CD4-positive, alpha-beta T cell (primary cell): Measurements from ENCODE around the gene ADGRG6. TPM values are rescaled to one million over a fixed set of nuclear protein-coding genes. Genes with fewer than 3 reads are reported as not detected.

ENCODE experiments used
- ATAC-seq: fragments of 200-7000 bp; cut with Tn5 transposase; one replicate; pipeline ENCODE4 v1.10.0; 2022; ENCODE audit warnings: mild to moderate bottlenecking; ENCODE audit not compliant: poor library complexity
- CTCF ChIA-PET: fragments of 350-600 bp; sonication (Branson Sonifier 250); formaldehyde crosslinking; loops from one replicate; lab custom pipeline; 2021; ENCODE audit warnings: antibody characterized with exemption, inconsistent platforms; lab: Charles Lee
- POLR2A ChIA-PET: fragments of 350-600 bp; sonication (Branson Sonifier 250); formaldehyde crosslinking; loops from one replicate; lab custom pipeline; 2021; ENCODE audit warnings: antibody characterized with exemption, inconsistent platforms; lab: Charles Lee
- DNase-seq, 14 experiments: peaks; one replicate each; pipeline ENCODE4 v3.0.0-alpha.2; 2013 to 2020; ENCODE audit warnings: mixed read lengths in 2 of 14
- H3K27ac ChIP-seq, 2 donors: one replicate each; pipeline versions ENCODE4 v1.5.1 to v1.7.0; 2013; ENCODE audit warnings: low read length in 2 of 2, low read depth in 1 of 2, mild to moderate bottlenecking in 1 of 2
- H3K27me3 ChIP-seq, 2 experiments: 1 replicate in 1 of 2; 2 replicates in 1 of 2; pipeline versions ENCODE4 v1.6.1 to v1.7.0; 2013; ENCODE audit warnings: low read length in 2 of 2, control low read depth in 1 of 2, mild to moderate bottlenecking in 1 of 2, moderate library complexity in 1 of 2; ENCODE audit not compliant: insufficient read depth in 2 of 2, control insufficient read depth in 1 of 2
- H3K36me3 ChIP-seq: one replicate; pipeline ENCODE4 v1.6.1; 2013; ENCODE audit warnings: low read length, control low read depth; ENCODE audit not compliant: insufficient read depth
- H3K4me1 ChIP-seq: one replicate; pipeline ENCODE4 v1.6.1; 2013; ENCODE audit warnings: low read length, control low read depth; ENCODE audit not compliant: insufficient read depth
- H3K4me3 ChIP-seq: one replicate; pipeline ENCODE4 v1.5.1; 2013; ENCODE audit warnings: mild to moderate bottlenecking, low read length, moderate library complexity
- H3K9me3 ChIP-seq, 2 experiments: 1 replicate in 1 of 2; 2 replicates in 1 of 2; pipeline versions ENCODE4 v1.6.1 to v1.7.0; 2013; ENCODE audit warnings: low read length in 2 of 2, mild to moderate bottlenecking in 2 of 2, control low read depth in 1 of 2, moderate library complexity in 1 of 2; ENCODE audit not compliant: control insufficient read depth in 1 of 2, insufficient read depth in 1 of 2
- H3K27ac Mint-ChIP-seq: one replicate; pipeline ENCODE4 v1.8.0; 2020; ENCODE audit warnings: mixed read lengths
- H3K27me3 Mint-ChIP-seq: one replicate; pipeline ENCODE4 v1.8.0; 2021; ENCODE audit warnings: mixed read lengths
- H3K36me3 Mint-ChIP-seq: one replicate; pipeline ENCODE4 v1.8.0; 2021; ENCODE audit warnings: low read depth, mixed read lengths
- H3K4me1 Mint-ChIP-seq: one replicate; pipeline ENCODE4 v1.8.0; 2021; ENCODE audit warnings: low read depth, mixed read lengths
- H3K4me3 Mint-ChIP-seq: one replicate; pipeline ENCODE4 v1.8.0; 2020; ENCODE audit warnings: mild to moderate bottlenecking, mixed read lengths
- H3K9me3 Mint-ChIP-seq: one replicate; pipeline ENCODE4 v1.8.0; 2020; ENCODE audit warnings: mixed read lengths
- intact Hi-C, 2 experiments: fragments of 100-400 bp; cut with DNase I in 1 of 2; cut with micrococcal nuclease in 1 of 2; formaldehyde crosslinking; loops; one replicate each; pipeline versions ENCODE4 v1.15.1 to v1.9.0; 2023 to 2025; cut with DNase I, micrococcal nuclease
- total RNA-seq, 174 experiments: library from RNA in 2 of 174; stranded (reverse) in 2 of 174; gene quantifications; one replicate each; pipeline ENCODE4 v1.2.3 and lab custom pipeline; 2021 to 2026
- TF ChIP-seq, protein P1 (sequence below): fragments of 200-600 bp; IDR thresholded peaks from one replicate; pipeline ENCODE4 v1.8.0; 2022; ENCODE audit warnings: antibody characterized with exemption, mild to moderate bottlenecking

ADGRG6 gene
- total RNA-seq, 2 experiments from 2014 or later: 0.31 to 0.63 TPM

DNA sequence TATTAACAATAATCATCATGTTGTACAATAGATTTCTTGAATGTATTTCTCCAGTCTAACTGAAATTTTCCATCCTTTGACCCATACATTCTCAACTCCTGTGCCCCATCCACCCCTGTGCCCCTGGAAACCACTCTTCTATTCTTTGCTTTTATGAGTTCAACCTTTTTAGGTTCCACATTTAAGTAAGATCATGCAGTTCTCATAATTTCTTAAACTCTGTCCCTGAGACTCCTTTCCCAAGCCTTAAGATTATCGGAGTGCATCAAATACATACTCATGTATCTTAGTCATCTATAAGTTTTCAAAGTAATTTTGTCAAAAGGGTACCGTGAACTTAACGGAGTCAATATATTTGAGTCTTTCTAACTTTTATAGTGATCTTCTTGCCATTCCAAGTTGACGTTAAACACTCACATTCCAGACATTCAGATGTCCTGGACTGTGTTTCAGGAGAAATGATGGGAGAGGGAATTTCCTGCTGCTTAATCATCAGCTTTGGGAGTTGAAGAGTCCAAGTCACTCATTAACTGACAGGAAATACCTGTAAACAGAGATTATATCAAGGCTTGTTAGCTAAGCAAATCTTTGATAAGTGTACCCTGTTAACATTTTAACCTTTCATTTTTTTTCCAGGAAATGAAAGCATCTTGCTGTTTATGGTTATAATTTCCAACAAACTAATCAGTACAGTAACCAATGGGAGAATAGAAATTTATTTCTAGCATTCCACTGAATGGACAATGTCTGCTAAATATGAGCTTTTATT lies 73.3 kb downstream of the ADGRG6 start:
- ATAC-seq: no peak
- Histone ChIP-seq H3K27me3 (no peaks in the 10 kb centered on the region), H3K4me3 (no peak overlapping the region), H3K4me1 (no peaks in the 10 kb centered on the region), H3K9me3 (no peaks in the 10 kb centered on the region), H3K36me3 (no peaks in the 10 kb centered on the region), H3K27ac (no peak overlapping the region)
- CTCF ChIA-PET: no interaction called here
- no peak for DNase-seq
- Mint-ChIP-seq H3K9me3 (no peaks in the 10 kb centered on the region), H3K27me3 (peaks cover 3% of the 10 kb centered on the region), H3K36me3 (no peaks in the 10 kb centered on the region), H3K4me1 (no peaks in the 10 kb centered on the region), H3K27ac (no peak overlapping the region), H3K4me3 (no peak overlapping the region)
- TF ChIP-seq, protein P1, sequence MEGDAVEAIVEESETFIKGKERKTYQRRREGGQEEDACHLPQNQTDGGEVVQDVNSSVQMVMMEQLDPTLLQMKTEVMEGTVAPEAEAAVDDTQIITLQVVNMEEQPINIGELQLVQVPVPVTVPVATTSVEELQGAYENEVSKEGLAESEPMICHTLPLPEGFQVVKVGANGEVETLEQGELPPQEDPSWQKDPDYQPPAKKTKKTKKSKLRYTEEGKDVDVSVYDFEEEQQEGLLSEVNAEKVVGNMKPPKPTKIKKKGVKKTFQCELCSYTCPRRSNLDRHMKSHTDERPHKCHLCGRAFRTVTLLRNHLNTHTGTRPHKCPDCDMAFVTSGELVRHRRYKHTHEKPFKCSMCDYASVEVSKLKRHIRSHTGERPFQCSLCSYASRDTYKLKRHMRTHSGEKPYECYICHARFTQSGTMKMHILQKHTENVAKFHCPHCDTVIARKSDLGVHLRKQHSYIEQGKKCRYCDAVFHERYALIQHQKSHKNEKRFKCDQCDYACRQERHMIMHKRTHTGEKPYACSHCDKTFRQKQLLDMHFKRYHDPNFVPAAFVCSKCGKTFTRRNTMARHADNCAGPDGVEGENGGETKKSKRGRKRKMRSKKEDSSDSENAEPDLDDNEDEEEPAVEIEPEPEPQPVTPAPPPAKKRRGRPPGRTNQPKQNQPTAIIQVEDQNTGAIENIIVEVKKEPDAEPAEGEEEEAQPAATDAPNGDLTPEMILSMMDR: no peak
- POLR2A ChIA-PET: no interaction called here
- intact Hi-C loops: loop anchor here in 1 of 2 experiments (10.0 kb wide), 1 partner anchor 1120 kb away; no protein-coding TSS in a partner anchor

DNA sequence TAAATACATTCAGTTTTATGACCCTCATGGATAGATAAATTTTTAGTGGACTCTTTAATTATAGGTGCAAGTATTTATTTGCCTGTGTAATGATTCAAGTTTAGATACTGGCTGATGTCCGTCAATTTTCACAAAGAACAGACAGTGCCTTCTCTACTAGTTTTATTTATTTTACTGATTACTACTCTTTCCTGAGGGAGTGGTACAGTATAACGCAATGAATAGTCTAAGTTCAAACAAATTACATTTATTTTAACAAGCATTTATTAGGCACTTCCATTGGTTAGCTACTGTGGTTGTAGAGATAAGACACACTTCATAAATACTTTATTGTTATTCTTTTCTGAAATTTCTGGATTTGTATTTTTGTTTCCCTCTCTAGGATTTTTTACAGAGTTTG lies 74.3 kb downstream of the ADGRG6 start:
- no peaks in the 10 kb centered on the region for H3K36me3 Mint-ChIP-seq

DNA sequence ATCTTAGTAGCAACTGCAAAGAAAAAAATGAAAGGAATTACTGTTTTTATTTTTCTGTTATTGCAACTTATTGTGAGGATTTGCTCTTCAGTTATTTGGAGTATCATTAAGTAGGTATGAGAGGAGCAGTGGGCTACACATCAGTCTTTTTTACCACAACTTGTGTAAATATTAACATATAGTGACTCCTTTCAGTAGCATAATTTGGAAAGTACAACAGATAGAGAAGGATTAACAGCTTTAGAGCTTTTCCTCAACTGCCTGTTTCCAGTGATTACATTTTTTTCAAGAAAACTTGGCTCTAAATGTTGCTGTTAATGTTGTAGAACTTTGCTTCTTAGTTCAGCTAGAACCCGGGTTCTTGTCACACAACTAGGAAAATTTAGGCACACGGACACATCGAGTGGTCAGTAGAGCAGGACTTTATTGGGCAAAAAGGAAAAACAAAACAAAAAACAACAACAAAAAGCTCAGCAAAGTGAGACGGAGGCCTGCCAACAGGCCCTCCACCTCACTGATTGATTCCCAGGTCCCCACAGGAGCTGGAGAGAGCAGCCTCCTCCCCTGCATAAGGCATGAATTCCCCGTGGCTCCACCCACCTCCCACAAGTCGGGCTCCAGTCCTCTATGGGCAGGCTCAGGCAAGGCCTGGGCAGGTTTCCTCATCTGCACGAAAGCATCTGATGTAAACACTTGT lies 75.1 kb downstream of the ADGRG6 start:
- DNase-seq (no peak), ATAC-seq (no peak)
- Histone ChIP-seq H3K36me3 (no peaks in the 10 kb centered on the region), H3K4me3 (no peak overlapping the region), H3K9me3 (no peaks in the 10 kb centered on the region), H3K4me1 (no peaks in the 10 kb centered on the region), H3K27ac (no peak overlapping the region), H3K27me3 (no peaks in the 10 kb centered on the region)
- intact Hi-C loops: loop anchor here in 1 of 2 experiments (10.0 kb wide), 1 partner anchor 1122 kb away; no protein-coding TSS in a partner anchor
- TF ChIP-seq, protein P1: no peak
- H3K4me3 Mint-ChIP-seq: no peak overlapping the region
- CTCF ChIA-PET: no interaction called here
- H3K36me3 Mint-ChIP-seq: no peaks in the 10 kb centered on the region
- POLR2A ChIA-PET: interaction anchor here (0.9 kb wide), 1 partner anchor 10 kb away, joined by 3 read pairs; no protein-coding TSS in a partner anchor
- H3K27ac Mint-ChIP-seq: no peak overlapping the region
- H3K4me1 Mint-ChIP-seq: no peaks in the 10 kb centered on the region
- H3K27me3 Mint-ChIP-seq: peaks cover 3% of the 10 kb centered on the region
- no peaks in the 10 kb centered on the region for H3K9me3 Mint-ChIP-seq

More for the DNA sequence above, 74.3 kb downstream of the ADGRG6 start:
- ATAC-seq (no peak), DNase-seq (no peak)
- peaks cover 3% of the 10 kb centered on the region for H3K27me3 Mint-ChIP-seq
- no peak overlapping the region for H3K27ac ChIP-seq
- H3K4me3 Mint-ChIP-seq: no peak overlapping the region
- no peaks in the 10 kb centered on the region for H3K4me1 ChIP-seq
- H3K27me3 ChIP-seq: no peaks in the 10 kb centered on the region
- TF ChIP-seq, protein P1: no peak
- ChIA-PET CTCF (no interaction called here), POLR2A (no interaction called here)
- no peaks in the 10 kb centered on the region for H3K4me1 Mint-ChIP-seq
- no peaks in the 10 kb centered on the region for H3K9me3 Mint-ChIP-seq
- H3K9me3 ChIP-seq: no peaks in the 10 kb centered on the region
- intact Hi-C loops: loop anchor here in 1 of 2 experiments (10.0 kb wide), 1 partner anchor 1121 kb away; no protein-coding TSS in a partner anchor
- no peak overlapping the region for H3K4me3 ChIP-seq
- no peak overlapping the region for H3K27ac Mint-ChIP-seq
- H3K36me3 ChIP-seq: no peaks in the 10 kb centered on the region
